HCT116 (cell line): ENCODE data around the gene RPS16. TPM values are rescaled to one million over a fixed set of nuclear protein-coding genes. Genes with fewer than 3 reads are reported as not detected.

ENCODE experiments used
- CBX3 ChIP-seq: IDR thresholded peaks from 2 replicates; pipeline ENCODE4 v1.6.1; 2012; ENCODE audit warnings: low read depth
- EGR1 ChIP-seq: IDR thresholded peaks from 2 replicates; pipeline ENCODE4 v1.6.1; 2012; ENCODE audit warnings: low read depth
- SIN3A ChIP-seq: IDR thresholded peaks from 2 replicates; pipeline ENCODE4 v1.6.1; 2012; ENCODE audit warnings: low read depth
- SRF ChIP-seq: IDR thresholded peaks from 2 replicates; pipeline ENCODE4 v1.6.1; 2012; ENCODE audit warnings: low read depth
- ZFX ChIP-seq: fragments of 450-650 bp; IDR thresholded peaks from 2 replicates; pipeline ENCODE4 v1.6.1; 2017
- ZNF274 ChIP-seq: fragments of 200-500 bp; sonication (Bioruptor generic); IDR thresholded peaks from 2 replicates; pipeline ENCODE4 v1.6.1; 2014; ENCODE audit warnings: mild to moderate bottlenecking, low read depth, low read length, inconsistent platforms
- total RNA-seq: library from RNA; stranded (reverse); gene quantifications from one replicate; pipeline ENCODE4 v1.2.1, GENCODE V29; 2021; ENCODE audit not compliant: unreplicated experiment
- TF ChIP-seq, protein P1 (sequence below): IDR thresholded peaks from 2 replicates; pipeline ENCODE4 v1.6.1; 2012; ENCODE audit warnings: low read depth
- TF ChIP-seq, protein P2 (sequence below): IDR thresholded peaks from 2 replicates; pipeline ENCODE4 v1.6.1; 2011; ENCODE audit warnings: mild to moderate bottlenecking, low read length, moderate library complexity; ENCODE audit not compliant: insufficient replicate concordance; ENCODE audit errors: extremely low read depth

RPS16 gene
- total RNA-seq, 1 experiment from 2014 or later: 3,365 TPM

DNA sequence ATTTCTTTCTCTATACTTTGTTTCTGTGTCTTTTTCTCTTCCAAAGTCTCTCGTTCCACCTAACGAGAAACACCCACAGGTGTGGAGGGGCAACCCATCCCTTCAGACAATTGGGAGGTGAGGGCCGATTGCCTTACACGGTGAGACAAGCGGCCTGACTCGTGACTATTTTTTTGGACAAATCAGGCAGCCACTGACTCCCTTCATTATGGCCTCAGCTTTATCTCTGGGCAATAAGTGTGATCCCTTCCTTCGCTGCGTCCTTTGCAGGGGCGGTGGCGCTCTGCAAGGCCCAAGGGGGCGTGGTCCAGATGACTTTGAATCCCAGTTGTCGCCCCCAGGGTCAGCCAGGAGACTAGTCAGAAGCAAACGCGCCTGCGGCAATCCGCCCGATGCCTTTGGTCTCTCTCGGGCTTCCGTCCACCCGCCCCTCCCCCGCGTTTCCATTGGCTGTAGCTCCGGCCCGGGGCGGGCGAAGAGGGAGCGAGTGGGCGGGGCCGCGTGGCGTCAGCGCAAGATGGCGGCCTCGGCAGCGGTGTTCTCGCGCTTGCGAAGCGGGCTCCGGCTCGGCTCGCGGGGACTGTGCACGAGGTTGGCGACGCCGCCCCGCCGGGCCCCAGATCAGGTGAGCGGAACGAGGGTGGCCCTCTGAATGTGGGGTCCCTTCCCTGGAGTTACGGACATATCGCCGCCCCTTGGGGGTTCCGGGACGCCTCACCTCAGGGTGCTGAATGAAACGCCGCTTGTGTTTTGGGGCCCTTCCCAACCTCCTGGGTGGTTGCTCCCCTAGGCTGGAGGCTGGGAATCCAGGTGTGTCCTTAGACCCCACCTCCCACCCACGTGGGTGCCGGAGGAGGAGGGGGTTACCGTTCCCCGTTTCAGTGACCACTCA lies 44.8 kb upstream of the RPS16 start, which contains the start of gene TIMM50 (continued):
- TF ChIP-seq, protein P1, sequence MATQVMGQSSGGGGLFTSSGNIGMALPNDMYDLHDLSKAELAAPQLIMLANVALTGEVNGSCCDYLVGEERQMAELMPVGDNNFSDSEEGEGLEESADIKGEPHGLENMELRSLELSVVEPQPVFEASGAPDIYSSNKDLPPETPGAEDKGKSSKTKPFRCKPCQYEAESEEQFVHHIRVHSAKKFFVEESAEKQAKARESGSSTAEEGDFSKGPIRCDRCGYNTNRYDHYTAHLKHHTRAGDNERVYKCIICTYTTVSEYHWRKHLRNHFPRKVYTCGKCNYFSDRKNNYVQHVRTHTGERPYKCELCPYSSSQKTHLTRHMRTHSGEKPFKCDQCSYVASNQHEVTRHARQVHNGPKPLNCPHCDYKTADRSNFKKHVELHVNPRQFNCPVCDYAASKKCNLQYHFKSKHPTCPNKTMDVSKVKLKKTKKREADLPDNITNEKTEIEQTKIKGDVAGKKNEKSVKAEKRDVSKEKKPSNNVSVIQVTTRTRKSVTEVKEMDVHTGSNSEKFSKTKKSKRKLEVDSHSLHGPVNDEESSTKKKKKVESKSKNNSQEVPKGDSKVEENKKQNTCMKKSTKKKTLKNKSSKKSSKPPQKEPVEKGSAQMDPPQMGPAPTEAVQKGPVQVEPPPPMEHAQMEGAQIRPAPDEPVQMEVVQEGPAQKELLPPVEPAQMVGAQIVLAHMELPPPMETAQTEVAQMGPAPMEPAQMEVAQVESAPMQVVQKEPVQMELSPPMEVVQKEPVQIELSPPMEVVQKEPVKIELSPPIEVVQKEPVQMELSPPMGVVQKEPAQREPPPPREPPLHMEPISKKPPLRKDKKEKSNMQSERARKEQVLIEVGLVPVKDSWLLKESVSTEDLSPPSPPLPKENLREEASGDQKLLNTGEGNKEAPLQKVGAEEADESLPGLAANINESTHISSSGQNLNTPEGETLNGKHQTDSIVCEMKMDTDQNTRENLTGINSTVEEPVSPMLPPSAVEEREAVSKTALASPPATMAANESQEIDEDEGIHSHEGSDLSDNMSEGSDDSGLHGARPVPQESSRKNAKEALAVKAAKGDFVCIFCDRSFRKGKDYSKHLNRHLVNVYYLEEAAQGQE: no peak
- TF ChIP-seq CBX3: no peak
- no peak for TF ChIP-seq ZNF274
- TF ChIP-seq, protein P2, sequence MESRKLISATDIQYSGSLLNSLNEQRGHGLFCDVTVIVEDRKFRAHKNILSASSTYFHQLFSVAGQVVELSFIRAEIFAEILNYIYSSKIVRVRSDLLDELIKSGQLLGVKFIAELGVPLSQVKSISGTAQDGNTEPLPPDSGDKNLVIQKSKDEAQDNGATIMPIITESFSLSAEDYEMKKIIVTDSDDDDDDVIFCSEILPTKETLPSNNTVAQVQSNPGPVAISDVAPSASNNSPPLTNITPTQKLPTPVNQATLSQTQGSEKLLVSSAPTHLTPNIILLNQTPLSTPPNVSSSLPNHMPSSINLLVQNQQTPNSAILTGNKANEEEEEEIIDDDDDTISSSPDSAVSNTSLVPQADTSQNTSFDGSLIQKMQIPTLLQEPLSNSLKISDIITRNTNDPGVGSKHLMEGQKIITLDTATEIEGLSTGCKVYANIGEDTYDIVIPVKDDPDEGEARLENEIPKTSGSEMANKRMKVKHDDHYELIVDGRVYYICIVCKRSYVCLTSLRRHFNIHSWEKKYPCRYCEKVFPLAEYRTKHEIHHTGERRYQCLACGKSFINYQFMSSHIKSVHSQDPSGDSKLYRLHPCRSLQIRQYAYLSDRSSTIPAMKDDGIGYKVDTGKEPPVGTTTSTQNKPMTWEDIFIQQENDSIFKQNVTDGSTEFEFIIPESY: peak; percentile 70
- TF ChIP-seq EGR1: peak; percentile 90
- no peak for TF ChIP-seq SRF
- TF ChIP-seq ZFX: 0 out of 2 replicates have a peak, but pooled peaks have one; percentile 24
- TF ChIP-seq SIN3A: peak; percentile 51; the same call in 1 of the 2 replicates
